SK-N-SH treated with all-trans-retinoic acid at 6 μM for 48 hours (cell line): ENCODE results near the gene GTF2A1.

Experiments
- ATAC-seq: fragments of 200-7000 bp; cut with Tn5 transposase; 3 replicates; pipeline ENCODE4 v1.9.1; 2020; ENCODE audit warnings: mild to moderate bottlenecking, moderate library complexity
- CSDC2 ChIP-seq: fragments of 250-450 bp; sonication (Bioruptor Pico); IDR thresholded peaks from 2 replicates; pipeline ENCODE4 v1.5.0; 2020; ENCODE audit warnings: mild to moderate bottlenecking, moderate library complexity
- GLIS3 ChIP-seq: fragments of 250-450 bp; sonication (Bioruptor Pico); IDR thresholded peaks from 2 replicates; pipeline ENCODE4 v1.5.0; 2020; ENCODE audit warnings: mild to moderate bottlenecking, moderate library complexity
- ISL1 ChIP-seq: fragments of 250-450 bp; sonication (Bioruptor Pico); IDR thresholded peaks from 2 replicates; pipeline ENCODE4 v2.1.2; 2022; ENCODE audit warnings: mild to moderate bottlenecking, moderate library complexity
- OSR1 ChIP-seq: fragments of 250-450 bp; sonication (Bioruptor Pico); IDR thresholded peaks from 2 replicates; pipeline ENCODE4 v1.8.0; 2022; ENCODE audit warnings: moderate library complexity, mild to moderate bottlenecking, inconsistent platforms
- PPARA ChIP-seq: fragments of 250-450 bp; sonication (Bioruptor Pico); IDR thresholded peaks from 2 replicates; pipeline ENCODE4 v1.5.0; 2020; ENCODE audit warnings: mild to moderate bottlenecking, borderline replicate concordance
- RARB ChIP-seq: fragments of 250-450 bp; sonication (Bioruptor Pico); IDR thresholded peaks from 2 replicates; pipeline ENCODE4 v1.8.0; 2021; ENCODE audit warnings: mild to moderate bottlenecking, moderate library complexity
- TCF4 ChIP-seq: fragments of 250-450 bp; sonication (Bioruptor Pico); IDR thresholded peaks from 2 replicates; pipeline ENCODE4 v1.8.0; 2021; ENCODE audit warnings: mild to moderate bottlenecking, moderate library complexity, borderline replicate concordance
- TOX ChIP-seq: fragments of 250-450 bp; sonication (Bioruptor Pico); IDR thresholded peaks from 2 replicates; pipeline ENCODE4 v1.8.0; 2021; ENCODE audit warnings: mild to moderate bottlenecking, moderate library complexity, borderline replicate concordance
- ZFP3 ChIP-seq: fragments of 250-450 bp; sonication (Bioruptor Pico); IDR thresholded peaks from 2 replicates; pipeline ENCODE4 v1.5.0; 2020; ENCODE audit warnings: mild to moderate bottlenecking, moderate library complexity
- ZFP30 ChIP-seq: fragments of 450-650 bp; formaldehyde crosslinking; IDR thresholded peaks from 2 replicates; pipeline ENCODE4 v1.5.0; 2022; ENCODE audit warnings: mild to moderate bottlenecking, moderate library complexity
- ZNF565 ChIP-seq: fragments of 450-650 bp; formaldehyde crosslinking; conservative IDR thresholded peaks from 2 replicates; pipeline ENCODE4 v1.5.0; 2020; ENCODE audit warnings: low read depth, mild to moderate bottlenecking, moderate library complexity
- ZNF70 ChIP-seq: fragments of 450-650 bp; formaldehyde crosslinking; IDR thresholded peaks from 2 replicates; pipeline ENCODE4 v1.5.0; 2020; ENCODE audit warnings: mild to moderate bottlenecking, moderate library complexity
- ZNF8 ChIP-seq: fragments of 450-650 bp; formaldehyde crosslinking; IDR thresholded peaks from 2 replicates; pipeline ENCODE4 v1.5.0; 2020; ENCODE audit warnings: mild to moderate bottlenecking, moderate library complexity
- TF ChIP-seq, protein P1 (sequence below): fragments of 250-450 bp; sonication (Bioruptor Pico); IDR thresholded peaks from 2 replicates; pipeline ENCODE4 v1.5.0; 2020; ENCODE audit warnings: mild to moderate bottlenecking, moderate library complexity
- TF ChIP-seq, protein P2 (sequence below): fragments of 250-450 bp; sonication (Bioruptor Pico); IDR thresholded peaks from 2 replicates; pipeline ENCODE4 v1.5.1; 2021; ENCODE audit warnings: mild to moderate bottlenecking, moderate library complexity
- TF ChIP-seq, protein P3 (sequence below): fragments of 250-450 bp; sonication (Bioruptor Pico); IDR thresholded peaks from 2 replicates; pipeline ENCODE4 v1.8.0; 2021; ENCODE audit warnings: low read depth, mild to moderate bottlenecking, moderate library complexity, borderline replicate concordance
- TF ChIP-seq, protein P4 (sequence below): fragments of 250-450 bp; sonication (Bioruptor Pico); IDR thresholded peaks from 2 replicates; pipeline ENCODE4 v1.8.0; 2020; ENCODE audit warnings: mild to moderate bottlenecking, moderate library complexity, borderline replicate concordance
- TF ChIP-seq, protein P5 (sequence below): fragments of 250-450 bp; sonication (Bioruptor Pico); IDR thresholded peaks from 2 replicates; pipeline ENCODE4 v1.5.1; 2020; ENCODE audit warnings: low read depth, mild to moderate bottlenecking, moderate library complexity

Gene GTF2A1

DNA sequence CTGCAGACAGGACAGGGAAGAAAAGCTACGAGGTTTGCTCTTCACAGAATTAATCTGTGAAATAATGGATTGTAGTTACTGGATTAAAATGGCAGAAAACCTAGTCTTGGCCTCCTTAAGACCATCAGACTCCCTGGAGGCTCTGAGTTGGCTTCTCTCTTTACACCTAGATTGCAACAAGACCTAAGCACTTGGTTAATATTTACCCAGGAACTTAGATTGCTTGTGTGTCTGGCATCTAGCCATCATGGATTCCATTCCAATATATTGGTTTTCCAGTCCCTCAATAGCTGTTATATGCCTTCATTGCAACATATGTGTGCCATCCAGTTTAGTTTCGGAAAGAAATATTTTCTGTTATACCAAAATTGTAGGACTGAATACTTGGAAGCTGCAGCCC is 1.9 kb upstream of the GTF2A1 start (continued):
- TF ChIP-seq, protein P1, sequence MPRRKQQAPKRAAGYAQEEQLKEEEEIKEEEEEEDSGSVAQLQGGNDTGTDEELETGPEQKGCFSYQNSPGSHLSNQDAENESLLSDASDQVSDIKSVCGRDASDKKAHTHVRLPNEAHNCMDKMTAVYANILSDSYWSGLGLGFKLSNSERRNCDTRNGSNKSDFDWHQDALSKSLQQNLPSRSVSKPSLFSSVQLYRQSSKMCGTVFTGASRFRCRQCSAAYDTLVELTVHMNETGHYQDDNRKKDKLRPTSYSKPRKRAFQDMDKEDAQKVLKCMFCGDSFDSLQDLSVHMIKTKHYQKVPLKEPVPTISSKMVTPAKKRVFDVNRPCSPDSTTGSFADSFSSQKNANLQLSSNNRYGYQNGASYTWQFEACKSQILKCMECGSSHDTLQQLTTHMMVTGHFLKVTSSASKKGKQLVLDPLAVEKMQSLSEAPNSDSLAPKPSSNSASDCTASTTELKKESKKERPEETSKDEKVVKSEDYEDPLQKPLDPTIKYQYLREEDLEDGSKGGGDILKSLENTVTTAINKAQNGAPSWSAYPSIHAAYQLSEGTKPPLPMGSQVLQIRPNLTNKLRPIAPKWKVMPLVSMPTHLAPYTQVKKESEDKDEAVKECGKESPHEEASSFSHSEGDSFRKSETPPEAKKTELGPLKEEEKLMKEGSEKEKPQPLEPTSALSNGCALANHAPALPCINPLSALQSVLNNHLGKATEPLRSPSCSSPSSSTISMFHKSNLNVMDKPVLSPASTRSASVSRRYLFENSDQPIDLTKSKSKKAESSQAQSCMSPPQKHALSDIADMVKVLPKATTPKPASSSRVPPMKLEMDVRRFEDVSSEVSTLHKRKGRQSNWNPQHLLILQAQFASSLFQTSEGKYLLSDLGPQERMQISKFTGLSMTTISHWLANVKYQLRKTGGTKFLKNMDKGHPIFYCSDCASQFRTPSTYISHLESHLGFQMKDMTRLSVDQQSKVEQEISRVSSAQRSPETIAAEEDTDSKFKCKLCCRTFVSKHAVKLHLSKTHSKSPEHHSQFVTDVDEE = no peak
- TF ChIP-seq TOX (CRISPR knock-in tag) (no peak), ZFP30 (CRISPR knock-in tag) (no peak)

DNA sequence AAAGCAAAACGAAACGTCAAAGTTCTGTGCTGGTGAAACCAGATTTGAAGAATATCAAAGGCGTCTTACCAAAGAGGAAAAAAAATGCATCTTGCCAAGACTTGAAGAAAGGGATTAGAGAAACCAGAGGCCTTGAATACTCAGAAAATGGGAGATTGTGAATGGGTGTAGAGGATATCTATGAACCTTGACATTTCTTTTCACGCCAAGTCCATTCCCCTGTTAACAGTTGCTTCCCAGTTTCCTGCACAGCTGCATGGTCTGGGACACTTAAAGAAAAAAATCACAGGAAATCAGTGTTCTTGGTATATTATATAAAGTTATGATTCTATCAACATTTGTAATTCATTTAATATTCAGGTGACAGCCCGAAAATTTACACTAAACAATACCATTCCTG is 1.4 kb upstream of the GTF2A1 start:
- no peak for ATAC-seq
- TF ChIP-seq ZNF70 (no peak), PPARA (CRISPR knock-in tag) (no peak), TOX (CRISPR knock-in tag) (no peak)
- TF ChIP-seq, protein P2, sequence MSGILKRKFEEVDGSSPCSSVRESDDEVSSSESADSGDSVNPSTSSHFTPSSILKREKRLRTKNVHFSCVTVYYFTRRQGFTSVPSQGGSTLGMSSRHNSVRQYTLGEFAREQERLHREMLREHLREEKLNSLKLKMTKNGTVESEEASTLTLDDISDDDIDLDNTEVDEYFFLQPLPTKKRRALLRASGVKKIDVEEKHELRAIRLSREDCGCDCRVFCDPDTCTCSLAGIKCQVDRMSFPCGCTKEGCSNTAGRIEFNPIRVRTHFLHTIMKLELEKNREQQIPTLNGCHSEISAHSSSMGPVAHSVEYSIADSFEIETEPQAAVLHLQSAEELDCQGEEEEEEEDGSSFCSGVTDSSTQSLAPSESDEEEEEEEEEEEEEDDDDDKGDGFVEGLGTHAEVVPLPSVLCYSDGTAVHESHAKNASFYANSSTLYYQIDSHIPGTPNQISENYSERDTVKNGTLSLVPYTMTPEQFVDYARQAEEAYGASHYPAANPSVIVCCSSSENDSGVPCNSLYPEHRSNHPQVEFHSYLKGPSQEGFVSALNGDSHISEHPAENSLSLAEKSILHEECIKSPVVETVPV (CRISPR knock-in tag) = no peak
- TF ChIP-seq, all 23 proteins: peak for 0

DNA sequence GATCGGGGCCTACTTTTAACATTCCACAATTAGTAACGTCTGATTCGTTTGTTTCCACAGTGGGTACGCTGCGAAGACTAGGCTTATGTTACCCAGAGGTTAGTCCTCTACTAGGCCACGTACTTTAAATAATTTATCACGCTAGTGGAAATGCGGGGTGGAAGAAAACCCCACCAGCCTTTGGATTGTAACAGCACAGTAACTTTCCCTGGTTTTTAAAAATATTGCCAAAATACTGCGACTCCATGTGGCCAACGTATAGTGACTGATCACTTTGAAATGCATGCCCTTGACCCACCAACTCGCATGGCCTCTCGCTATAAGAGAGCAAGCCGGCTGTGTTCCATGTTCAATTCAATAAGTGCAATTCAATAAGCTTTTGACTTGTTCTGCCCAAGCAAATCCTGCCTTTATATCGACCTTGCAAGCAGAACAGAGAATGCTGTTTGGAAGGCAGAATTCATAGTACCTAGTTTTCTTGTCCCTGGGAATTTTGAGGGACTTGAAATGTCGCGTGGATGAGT is 882 bp upstream of the GTF2A1 start:
- no peak for TF ChIP-seq PPARA (CRISPR knock-in tag)
- TF ChIP-seq, protein P3, sequence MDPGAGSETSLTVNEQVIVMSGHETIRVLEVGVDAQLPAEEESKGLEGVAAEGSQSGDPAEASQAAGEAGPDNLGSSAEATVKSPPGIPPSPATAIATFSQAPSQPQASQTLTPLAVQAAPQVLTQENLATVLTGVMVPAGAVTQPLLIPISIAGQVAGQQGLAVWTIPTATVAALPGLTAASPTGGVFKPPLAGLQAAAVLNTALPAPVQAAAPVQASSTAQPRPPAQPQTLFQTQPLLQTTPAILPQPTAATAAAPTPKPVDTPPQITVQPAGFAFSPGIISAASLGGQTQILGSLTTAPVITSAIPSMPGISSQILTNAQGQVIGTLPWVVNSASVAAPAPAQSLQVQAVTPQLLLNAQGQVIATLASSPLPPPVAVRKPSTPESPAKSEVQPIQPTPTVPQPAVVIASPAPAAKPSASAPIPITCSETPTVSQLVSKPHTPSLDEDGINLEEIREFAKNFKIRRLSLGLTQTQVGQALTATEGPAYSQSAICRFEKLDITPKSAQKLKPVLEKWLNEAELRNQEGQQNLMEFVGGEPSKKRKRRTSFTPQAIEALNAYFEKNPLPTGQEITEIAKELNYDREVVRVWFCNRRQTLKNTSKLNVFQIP (CRISPR knock-in tag) = no peak
- TF ChIP-seq TCF4 (CRISPR knock-in tag) = no peak
- TF ChIP-seq CSDC2 (CRISPR knock-in tag) = no peak
- TF ChIP-seq ZNF565 = no peak
- TF ChIP-seq, protein P1 = no peak
- no peak for TF ChIP-seq TOX (CRISPR knock-in tag)
- TF ChIP-seq, protein P2 (CRISPR knock-in tag) = no peak
- TF ChIP-seq ZNF8 (CRISPR knock-in tag) = no peak
- no peak for TF ChIP-seq RARB (CRISPR knock-in tag)
- TF ChIP-seq, protein P4, sequence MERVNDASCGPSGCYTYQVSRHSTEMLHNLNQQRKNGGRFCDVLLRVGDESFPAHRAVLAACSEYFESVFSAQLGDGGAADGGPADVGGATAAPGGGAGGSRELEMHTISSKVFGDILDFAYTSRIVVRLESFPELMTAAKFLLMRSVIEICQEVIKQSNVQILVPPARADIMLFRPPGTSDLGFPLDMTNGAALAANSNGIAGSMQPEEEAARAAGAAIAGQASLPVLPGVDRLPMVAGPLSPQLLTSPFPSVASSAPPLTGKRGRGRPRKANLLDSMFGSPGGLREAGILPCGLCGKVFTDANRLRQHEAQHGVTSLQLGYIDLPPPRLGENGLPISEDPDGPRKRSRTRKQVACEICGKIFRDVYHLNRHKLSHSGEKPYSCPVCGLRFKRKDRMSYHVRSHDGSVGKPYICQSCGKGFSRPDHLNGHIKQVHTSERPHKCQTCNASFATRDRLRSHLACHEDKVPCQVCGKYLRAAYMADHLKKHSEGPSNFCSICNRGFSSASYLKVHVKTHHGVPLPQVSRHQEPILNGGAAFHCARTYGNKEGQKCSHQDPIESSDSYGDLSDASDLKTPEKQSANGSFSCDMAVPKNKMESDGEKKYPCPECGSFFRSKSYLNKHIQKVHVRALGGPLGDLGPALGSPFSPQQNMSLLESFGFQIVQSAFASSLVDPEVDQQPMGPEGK (CRISPR knock-in tag) = no peak
- TF ChIP-seq GLIS3 (CRISPR knock-in tag) = no peak
- no peak for TF ChIP-seq ISL1 (CRISPR knock-in tag)
- TF ChIP-seq, protein P5, sequence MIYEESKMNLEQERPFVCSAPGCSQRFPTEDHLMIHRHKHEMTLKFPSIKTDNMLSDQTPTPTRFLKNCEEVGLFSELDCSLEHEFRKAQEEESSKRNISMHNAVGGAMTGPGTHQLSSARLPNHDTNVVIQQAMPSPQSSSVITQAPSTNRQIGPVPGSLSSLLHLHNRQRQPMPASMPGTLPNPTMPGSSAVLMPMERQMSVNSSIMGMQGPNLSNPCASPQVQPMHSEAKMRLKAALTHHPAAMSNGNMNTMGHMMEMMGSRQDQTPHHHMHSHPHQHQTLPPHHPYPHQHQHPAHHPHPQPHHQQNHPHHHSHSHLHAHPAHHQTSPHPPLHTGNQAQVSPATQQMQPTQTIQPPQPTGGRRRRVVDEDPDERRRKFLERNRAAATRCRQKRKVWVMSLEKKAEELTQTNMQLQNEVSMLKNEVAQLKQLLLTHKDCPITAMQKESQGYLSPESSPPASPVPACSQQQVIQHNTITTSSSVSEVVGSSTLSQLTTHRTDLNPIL = no peak
- no peak for TF ChIP-seq ZNF70
- TF ChIP-seq OSR1 (CRISPR knock-in tag) = no peak
- TF ChIP-seq ZFP3 (CRISPR knock-in tag) = no peak
- no peak for ATAC-seq
